BE2C (cell line): ENCODE results near the gene MAGI2.

ENCODE experiments used
- DNase-seq: peaks from one replicate; pipeline ENCODE4 v3.0.0-alpha.2; 2020
- H3K27me3 ChIP-seq: fragments of 250-450 bp; sonication (Bioruptor Pico); 2 replicates; pipeline ENCODE4 v1.5.1; 2020; ENCODE audit warnings: mild to moderate bottlenecking
- H3K36me3 ChIP-seq: fragments of 250-450 bp; sonication (Bioruptor Pico); 2 replicates; pipeline ENCODE4 v1.5.1; 2020; ENCODE audit warnings: mild to moderate bottlenecking
- H3K4me1 ChIP-seq: fragments of 250-450 bp; sonication (Bioruptor Pico); 2 replicates; pipeline ENCODE4 v1.5.1; 2020
- H3K4me3 ChIP-seq: 2 replicates; pipeline ENCODE4 v1.5.1; 2011; ENCODE audit warnings: low read depth, low read length
- H3K9me3 ChIP-seq: fragments of 250-450 bp; sonication (Bioruptor Pico); 2 replicates; pipeline ENCODE4 v1.5.1; 2020
- CTCF ChIP-seq: IDR thresholded peaks from 2 replicates; pipeline ENCODE4 v1.5.1; 2012; ENCODE audit warnings: mild to moderate bottlenecking, low read depth, low read length

The MAGI2 gene

GRCh38 chr7:78688376-78688775 is 765.1 kb downstream of the MAGI2 start:
- H3K27me3 ChIP-seq, result peaks cover 4% of the 10 kb centered on the region; the same call in 1 of the 2 replicates
- no peak overlapping the region for H3K4me3 ChIP-seq
- H3K9me3 ChIP-seq, result no peaks in the 10 kb centered on the region
- H3K36me3 ChIP-seq, result no peaks in the 10 kb centered on the region
- DNase-seq, result no peak
- no peaks in the 10 kb centered on the region for H3K4me1 ChIP-seq
- TF ChIP-seq CTCF, result no peak

GRCh38 chr7:78686189-78686588 is 767.3 kb downstream of the MAGI2 start:
- H3K4me3 ChIP-seq, result no peak overlapping the region
- DNase-seq, result no peak
- no peaks in the 10 kb centered on the region for H3K4me1 ChIP-seq
- no peaks in the 10 kb centered on the region for H3K9me3 ChIP-seq
- TF ChIP-seq CTCF, result no peak
- no peaks in the 10 kb centered on the region for H3K27me3 ChIP-seq
- no peaks in the 10 kb centered on the region for H3K36me3 ChIP-seq

GRCh38 chr7:78684201-78684600 is 769.3 kb downstream of the MAGI2 start:
- Histone ChIP-seq H3K4me3 (no peak overlapping the region), H3K27me3 (no peaks in the 10 kb centered on the region), H3K4me1 (no peaks in the 10 kb centered on the region), H3K36me3 (no peaks in the 10 kb centered on the region), H3K9me3 (no peaks in the 10 kb centered on the region)
- DNase-seq, result no peak
- no peak for TF ChIP-seq CTCF

GRCh38 chr7:78683566-78683965 is 769.9 kb downstream of the MAGI2 start:
- Histone ChIP-seq H3K27me3 (no peaks in the 10 kb centered on the region), H3K4me1 (no peaks in the 10 kb centered on the region), H3K9me3 (no peaks in the 10 kb centered on the region), H3K4me3 (no peak overlapping the region), H3K36me3 (no peaks in the 10 kb centered on the region)
- TF ChIP-seq CTCF, result no peak
- no peak for DNase-seq

GRCh38 chr7:78679112-78679876 is 774.2 kb downstream of the MAGI2 start:
- DNase-seq, result no peak
- no peaks in the 10 kb centered on the region for H3K4me1 ChIP-seq
- no peaks in the 10 kb centered on the region for H3K27me3 ChIP-seq
- TF ChIP-seq CTCF, result no peak
- H3K4me3 ChIP-seq, result no peak overlapping the region
- H3K36me3 ChIP-seq, result no peaks in the 10 kb centered on the region
- H3K9me3 ChIP-seq, result no peaks in the 10 kb centered on the region

- Histone ChIP-seq H3K27me3 (no peaks in the 10 kb centered on the region), H3K36me3 (no peaks in the 10 kb centered on the region), H3K4me1 (no peaks in the 10 kb centered on the region), H3K9me3 (no peaks in the 10 kb centered on the region), H3K4me3 (no peak overlapping the region)
- no peak for DNase-seq
- TF ChIP-seq CTCF, result no peak
Measured at GRCh38 chr7:78677391-78677790, 776.1 kb downstream of the MAGI2 start.
